H1 (cell line): ENCODE results near the gene FIP1L1. TPM values are rescaled to one million over a fixed set of nuclear protein-coding genes. Genes with fewer than 3 reads are reported as not detected.

Experiments used
- CREB1 ChIP-seq: IDR thresholded peaks from 2 replicates; pipeline ENCODE4 v1.6.1; 2012; ENCODE audit warnings: inconsistent platforms
- EGR1 ChIP-seq: IDR thresholded peaks from 2 replicates; pipeline ENCODE4 v1.6.1; 2011; ENCODE audit warnings: low read depth, low read length, borderline replicate concordance
- RAD21 ChIP-seq, 2 experiments: IDR thresholded peaks in 1 of 2; conservative IDR thresholded peaks in 1 of 2; 2 replicates each; pipeline ENCODE4 v1.6.1; 2011; ENCODE audit warnings: low read depth in 2 of 2, low read length in 2 of 2, improper control_type of control experiment in 1 of 2, inconsistent platforms in 1 of 2, mild to moderate bottlenecking in 1 of 2, moderate library complexity in 1 of 2
- RBBP5 ChIP-seq: IDR thresholded peaks from 2 replicates; pipeline ENCODE4 v1.7.1; 2012; ENCODE audit warnings: low read depth, mild to moderate bottlenecking, inconsistent platforms, low read length, moderate library complexity, borderline replicate concordance
- SIRT6 ChIP-seq: IDR thresholded peaks from one replicate; pipeline ENCODE4 v1.7.1; 2012; ENCODE audit warnings: low read length, inconsistent platforms
- TAF1 ChIP-seq: IDR thresholded peaks from 2 replicates; pipeline ENCODE4 v1.6.1; 2011; ENCODE audit warnings: mild to moderate bottlenecking, low read depth, low read length
- polyA plus RNA-seq, 7 experiments: library from polyadenylated mRNA; depleted of rRNA in 3 of 7; stranded (reverse) in 5 of 7; unstranded in 2 of 7; fragments of >200 nt in 5 of 7; fragments of 200-250 nt in 2 of 7; gene quantifications; 1 replicate in 5 of 7; 2 replicates in 1 of 7; 4 replicates in 1 of 7; pipeline versions ENCODE4 v1.2.1 to v1.2.3, GENCODE V29; 2011 to 2013; ENCODE audit warnings: missing spikeins in 2 of 7, mixed read lengths in 2 of 7
- total RNA-seq: library from RNA; stranded (reverse); fragmentation: NEBNext Ultra II Directional; extraction: Animal tissue kit (Norgen Biotek cat#: 25700); gene quantifications from 2 replicates; pipeline ENCODE4 v1.2.1, GENCODE V29; 2021

Gene FIP1L1
- total and polyA plus RNA-seq, 2 of the 8 experiments (the other 6 are each of a cell fraction or from before 2014, with no cell fraction given): 19.5 to 53.7 TPM

DNA sequence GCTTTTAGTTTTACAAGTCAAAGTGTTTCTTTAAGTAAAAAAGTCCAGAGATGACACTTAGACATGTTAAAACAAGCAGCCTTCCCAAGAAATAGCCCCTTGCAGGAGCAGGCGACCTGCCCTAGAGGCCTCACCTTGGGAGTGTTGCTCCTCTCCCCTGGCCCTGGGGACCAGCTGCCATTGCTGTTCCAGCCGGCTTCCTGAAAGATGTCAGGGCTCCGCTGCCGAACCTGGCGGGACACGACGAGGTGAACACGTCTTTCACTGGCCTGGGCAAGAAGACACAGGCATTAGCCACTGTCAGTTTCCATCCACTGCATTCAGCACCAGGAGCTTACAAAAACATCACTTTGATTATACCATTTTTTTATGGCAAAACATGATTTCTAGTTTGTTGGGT, 104.1 kb downstream of the FIP1L1 start (continued):
- no peak for TF ChIP-seq CREB1
- TF ChIP-seq SIRT6: no peak
- no peak for TF ChIP-seq EGR1
- TF ChIP-seq RAD21 (IDR thresholded peaks at IDR 0.05 in 1 of 2, conservative IDR thresholded peaks at IDR 0.05 in 1 of 2; ENCODE audit: low read depth in 2 of 2, low read length in 2 of 2): no peak
- TF ChIP-seq TAF1: no peak
- TF ChIP-seq RBBP5: no peak
